Motor neuron (in vitro differentiated cells): ENCODE results near the gene WWP2. TPM values are rescaled to one million over a fixed set of nuclear protein-coding genes. Genes with fewer than 3 reads are reported as not detected.
A peak's percentile ranks its signal among the peaks of the same experiment; 100 is the strongest.

Source experiments
- ATAC-seq, 8 experiments: fragments of 200-7000 bp; cut with Tn5 transposase; replicated peaks in 6 of 8; 2 replicates each; pipeline ENCODE4 v1.8.0; 2021; ENCODE audit warnings: mild to moderate bottlenecking in 8 of 8, moderate library complexity in 8 of 8
- H3K27ac ChIP-seq, 2 donors: fragments of 250-450 bp; sonication (Bioruptor Pico); 2 replicates each; pipeline ENCODE4 v1.9.0; 2021; ENCODE audit warnings: antibody characterized with exemption in 2 of 2, mild to moderate bottlenecking in 2 of 2, moderate library complexity in 1 of 2
- H3K4me1 ChIP-seq, 2 donors: fragments of 250-450 bp; sonication (Bioruptor Pico); replicated peaks in 1 of 2; 2 replicates each; pipeline ENCODE4 v1.6.1; 2021; ENCODE audit warnings: antibody characterized with exemption in 2 of 2, mild to moderate bottlenecking in 2 of 2, moderate library complexity in 1 of 2
- H3K4me3 ChIP-seq, 5 donors: fragments of 250-450 bp; sonication (Bioruptor Pico); 2 replicates each; pipeline ENCODE4 v1.9.0; 2021; ENCODE audit warnings: antibody characterized with exemption in 5 of 5, mild to moderate bottlenecking in 5 of 5, moderate library complexity in 4 of 5
- WGBS, 10 experiments: fragments of 450-650 bp; shearing (Covaris generic); methylation state at CpG; one replicate each; pipeline ENCODE4 v1.0.0; 2022; 5-methylcytosine and 5-hydroxymethylcytosine counted together
- in situ Hi-C, 9 experiments: fragments of 400-800 bp; cut with MboI; loops; one replicate each; pipeline ENCODE4 v1.15.0; 2021; ENCODE audit warnings: low sequenced_read_pairs in 9 of 9, low pct_unique_long_range_greater_than_20kb in 2 of 9; ENCODE audit not compliant: unreplicated experiment in 9 of 9
- total RNA-seq, 8 experiments: library from RNA; unstranded; fragments of 300-600 nt; gene quantifications; 2 replicates each; pipeline versions ENCODE4 v1.2.3 to v1.2.4, GENCODE V29; 2022

The WWP2 gene
- total RNA-seq, 8 experiments from 2014 or later, result 10.7 to 28.6 (median 16.0) TPM

GRCh38 chr16:69860233-69861231 is 98.4 kb downstream of the WWP2 start:
- WGBS, 10 experiments, result 80 to 100% (median 95%) methylated on average over 1 to 6 of the region's 9 CpGs
- Histone ChIP-seq H3K4me1 (peaks cover 11 to 17% of the 10 kb centered on the region in 2 donors), H3K27ac (peak overlapping the region in 1 of 2 donors; percentile 35), H3K4me3 (no peak overlapping the region)
- ATAC-seq, result peak in 1 of 8 experiments; percentile 2
- in situ Hi-C loops, result no loop called here

GRCh38 chr16:69861292-69862030 is 99.3 kb downstream of the WWP2 start:
- ATAC-seq, result peak; percentile 53 to 94 (median 90)
- 23 to 100% (median 79%) methylated on average over 1 to 12 of the region's 12 CpGs; no CpG with 5 or more reads in 1 of the 10 experiments for WGBS, 10 experiments
- peak overlapping the region; percentile 32 to 35 for H3K27ac ChIP-seq
- in situ Hi-C loops, result no loop called here
- no peak overlapping the region for H3K4me3 ChIP-seq
- peaks cover 11 to 17% of the 10 kb centered on the region in 2 donors for H3K4me1 ChIP-seq

DNA sequence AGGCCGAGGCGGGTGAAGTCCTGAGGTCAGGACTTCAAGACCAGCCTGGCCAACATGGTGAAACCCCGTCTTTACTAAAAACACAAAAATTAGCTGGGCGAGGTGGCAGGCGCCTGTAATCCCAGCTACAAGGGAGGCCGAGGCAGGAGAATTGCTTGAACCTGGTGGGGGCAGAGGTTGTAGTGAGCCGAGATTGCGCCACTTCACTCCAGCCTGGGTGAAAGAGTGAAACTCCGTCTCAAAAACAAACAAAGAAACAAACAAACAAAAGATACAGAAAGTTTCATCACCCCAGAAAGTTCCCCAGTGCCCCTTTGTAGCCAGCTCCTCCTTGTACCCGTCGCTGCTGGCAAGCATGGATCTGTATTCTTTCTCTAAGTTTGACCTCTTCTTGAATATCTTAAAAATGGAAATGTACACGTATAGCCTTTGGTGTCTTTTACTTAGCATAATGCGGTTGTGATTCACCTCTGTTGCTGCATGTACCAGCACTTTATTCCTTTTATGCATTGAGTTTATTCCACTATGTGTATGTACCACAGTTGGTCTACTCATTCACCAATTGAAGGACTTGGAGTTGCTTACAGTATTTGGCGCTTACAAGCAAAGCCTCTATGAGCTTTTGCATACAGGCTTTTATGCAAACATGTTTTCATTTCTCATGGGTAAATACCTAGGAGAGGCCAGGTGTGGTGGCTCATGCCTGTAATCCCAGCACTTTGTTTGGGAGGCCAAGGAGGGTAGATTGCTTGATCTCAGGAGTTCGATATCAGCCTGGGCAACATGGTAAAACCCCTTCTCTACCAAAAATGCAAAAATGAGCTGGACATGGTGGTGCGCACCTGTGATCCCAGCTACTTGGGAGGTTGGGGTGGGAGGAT is 101.5 kb downstream of the WWP2 start:
- in situ Hi-C loops, result no loop called here
- Histone ChIP-seq H3K4me1 (peaks cover 11 to 17% of the 10 kb centered on the region in 2 donors), H3K27ac (no peak overlapping the region), H3K4me3 (no peak overlapping the region)
- 67 to 100% (median 90%) methylated on average over 1 to 13 of the region's 16 CpGs for WGBS, 10 experiments
- ATAC-seq, result peak in 3 of 8 experiments; percentile 20 to 71 (median 21)

- in situ Hi-C loops, result no loop called here
- 54 to 100% (median 83%) methylated on average over 2 to 8 of the region's 8 CpGs; no CpG with 5 or more reads in 1 of the 10 experiments for WGBS, 10 experiments
- no peak overlapping the region for H3K4me3 ChIP-seq
- H3K4me1 ChIP-seq, result peaks cover 11 to 17% of the 10 kb centered on the region in 2 donors
- no peak for ATAC-seq
- H3K27ac ChIP-seq, result no peak overlapping the region
These were observed 103.6 kb downstream of the WWP2 start for GRCh38 chr16:69865701-69866100.

DNA sequence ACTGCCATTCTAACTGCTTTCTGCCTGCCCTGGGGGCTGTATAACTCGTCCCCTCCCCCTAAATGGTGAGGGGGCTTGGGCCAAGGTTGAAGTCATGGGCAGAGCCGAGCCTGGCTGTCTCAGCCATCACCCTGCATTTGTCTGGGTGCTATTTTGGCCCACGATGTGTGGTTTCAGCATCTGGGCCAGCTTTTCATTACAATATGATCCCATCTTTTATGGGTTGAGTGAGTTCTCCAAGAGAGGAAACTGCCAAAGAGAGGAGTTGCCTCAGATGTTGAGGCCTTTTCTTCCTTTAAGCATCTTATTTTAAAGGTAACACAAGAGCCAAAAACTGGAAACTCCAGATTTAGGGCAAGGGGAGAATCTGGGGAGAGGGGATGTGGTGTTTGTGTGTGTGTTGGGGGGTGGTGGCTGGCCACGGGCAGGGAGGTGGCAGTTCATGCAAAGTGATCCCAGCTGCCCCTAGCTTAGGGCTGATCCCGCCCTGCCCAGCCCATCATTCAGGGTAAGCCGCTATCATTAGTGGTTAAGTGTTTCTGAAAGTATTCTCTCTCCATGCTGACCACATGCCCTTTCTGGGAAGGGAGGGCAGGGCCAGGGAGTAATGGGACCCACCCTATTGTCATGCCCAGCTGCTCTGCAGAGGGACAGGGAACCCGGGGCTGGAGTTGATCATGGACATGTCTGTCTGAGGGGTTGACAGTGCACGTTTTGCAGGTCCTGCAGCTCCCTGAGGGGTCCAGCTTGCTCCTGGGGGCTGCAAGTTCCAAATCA is 105.8 kb downstream of the WWP2 start:
- in situ Hi-C loops, result no loop called here
- no peak overlapping the region for H3K4me3 ChIP-seq
- peak in 6 of 8 experiments; percentile 28 to 96 (median 76) for ATAC-seq
- H3K4me1 ChIP-seq, result no peaks in the 10 kb centered on the region
- H3K27ac ChIP-seq, result no peak overlapping the region
- WGBS, 10 experiments, result 0 to 100% (median 54%) methylated on average over 2 to 3 of the region's 8 CpGs; no CpG with 5 or more reads in 4 of the 10 experiments

- Histone ChIP-seq H3K4me1 (no peaks in the 10 kb centered on the region), H3K27ac (no peak overlapping the region), H3K4me3 (no peak overlapping the region)
- 77 to 100% (median 95%) methylated on average over 1 to 3 of the region's 4 CpGs; no CpG with 5 or more reads in 3 of the 10 experiments for WGBS, 10 experiments
- no peak for ATAC-seq
- in situ Hi-C loops, result no loop called here
These were observed 108.6 kb downstream of the WWP2 start for GRCh38 chr16:69870761-69871160.

DNA sequence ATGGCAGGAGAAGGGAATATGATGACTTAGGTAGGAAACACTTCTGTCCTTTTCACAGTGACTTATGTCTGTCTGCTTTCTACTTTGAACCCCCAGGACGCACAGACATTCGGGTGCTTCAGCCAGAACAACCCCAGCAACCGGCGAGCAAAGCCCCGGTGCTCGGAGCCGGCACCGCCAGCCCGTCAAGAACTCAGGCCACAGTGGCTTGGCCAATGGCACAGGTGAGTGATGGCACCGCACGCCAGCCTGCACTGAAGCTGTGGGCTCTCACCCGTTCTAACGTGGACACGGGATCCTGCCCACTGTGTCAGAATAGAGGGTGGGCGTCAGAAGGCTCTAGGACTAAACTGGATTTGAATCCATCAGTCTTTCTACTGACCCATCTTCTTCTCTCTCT is 109.6 kb downstream of the WWP2 start:
- no peak for ATAC-seq
- Histone ChIP-seq H3K4me3 (no peak overlapping the region), H3K4me1 (no peaks in the 10 kb centered on the region), H3K27ac (no peak overlapping the region)
- 81 to 100% (median 95%) methylated on average over 1 to 7 of the region's 15 CpGs; no CpG with 5 or more reads in 2 of the 10 experiments for WGBS, 10 experiments
- in situ Hi-C loops, result no loop called here

GRCh38 chr16:69872888-69873287 is 110.8 kb downstream of the WWP2 start:
- in situ Hi-C loops, result no loop called here
- ATAC-seq, result no peak
- Histone ChIP-seq H3K27ac (no peak overlapping the region), H3K4me3 (no peak overlapping the region), H3K4me1 (no peaks in the 10 kb centered on the region)
- 84 to 100% (median 95%) methylated on average over 1 to 5 of the region's 7 CpGs; no CpG with 5 or more reads in 5 of the 10 experiments for WGBS, 10 experiments

DNA sequence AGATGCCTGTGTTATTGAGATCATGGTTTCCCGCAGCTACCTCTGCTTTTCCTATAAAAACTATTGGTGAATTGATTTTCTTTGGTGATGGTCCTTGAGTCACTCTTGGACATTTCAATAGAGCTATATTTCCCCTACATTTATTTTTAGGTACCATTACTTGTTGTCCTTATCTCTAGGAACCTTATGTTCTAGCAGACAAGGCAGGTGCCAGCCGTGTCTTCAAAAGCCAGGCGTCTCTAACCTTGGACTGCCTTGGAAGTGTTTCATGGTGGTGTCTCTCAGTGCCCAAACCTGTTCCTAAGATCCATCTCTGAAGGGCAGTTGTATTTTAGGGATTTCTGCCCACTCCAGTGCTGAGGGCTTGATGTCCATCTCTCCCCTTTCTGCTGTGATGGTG is 111.7 kb downstream of the WWP2 start:
- no peak overlapping the region for H3K27ac ChIP-seq
- no peak for ATAC-seq
- in situ Hi-C loops, result no loop called here
- H3K4me1 ChIP-seq, result no peaks in the 10 kb centered on the region
- 86 to 100% (median 100%) methylated on average over 1 to 2 of the region's 3 CpGs; no CpG with 5 or more reads in 4 of the 10 experiments for WGBS, 10 experiments
- no peak overlapping the region for H3K4me3 ChIP-seq

- Histone ChIP-seq H3K4me3 (no peak overlapping the region), H3K4me1 (no peaks in the 10 kb centered on the region), H3K27ac (no peak overlapping the region)
- ATAC-seq, result no peak
- WGBS, 10 experiments, result 20 to 100% (median 91%) methylated on average over 1 to 7 of the region's 8 CpGs; no CpG with 5 or more reads in 1 of the 10 experiments
- in situ Hi-C loops, result no loop called here
These were observed 112.1 kb downstream of the WWP2 start for GRCh38 chr16:69874271-69874670.

DNA sequence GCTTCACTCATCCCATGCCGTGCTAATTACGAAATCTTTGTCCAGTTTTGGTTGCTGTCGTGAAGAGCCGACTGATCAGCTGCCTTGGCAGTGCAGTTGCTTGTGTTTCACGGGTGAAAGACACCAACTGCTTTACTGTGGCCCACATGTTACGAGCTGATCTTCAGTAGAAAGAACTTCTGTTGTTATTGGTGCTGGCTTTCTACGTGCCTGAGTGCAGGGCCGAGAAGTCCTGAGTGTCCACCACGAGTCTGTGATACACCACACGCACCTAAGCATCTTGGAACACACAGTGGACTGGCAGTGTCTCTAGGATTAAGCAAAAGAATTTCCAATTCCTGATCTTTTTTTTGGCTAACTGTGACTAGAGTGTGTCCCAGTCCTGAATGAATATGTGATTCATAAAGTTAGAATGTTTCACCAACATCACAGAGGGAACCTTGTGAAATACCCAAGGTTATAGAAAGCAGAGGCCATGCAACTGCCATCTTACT is 118.6 kb downstream of the WWP2 start:
- ATAC-seq, result peak in 1 of 8 experiments; percentile 48
- in situ Hi-C loops, result no loop called here

More for the DNA sequence above, 118.6 kb downstream of the WWP2 start:
- H3K27ac ChIP-seq, result no peak overlapping the region
- no peak overlapping the region for H3K4me3 ChIP-seq
- H3K4me1 ChIP-seq, result no peaks in the 10 kb centered on the region
- 15 to 100% (median 89%) methylated on average over 2 to 10 of the region's 10 CpGs for WGBS, 10 experiments
